NK-92 (cell line): ENCODE data around the gene SDK2.

Source experiments
- DNase-seq: peaks from one replicate; lab custom pipeline; 2025; ENCODE audit not compliant: unreplicated experiment; lab: John Stamatoyannopoulos, UW

The SDK2 gene

GRCh38 chr17:73288534-73289302 is 355.5 kb downstream of the SDK2 start:
- DNase-seq, result no peak

- DNase-seq, result no peak
These were observed 357.4 kb downstream of the SDK2 start for GRCh38 chr17:73286863-73287296.

- DNase-seq, result no peak
These were observed 358.1 kb downstream of the SDK2 start for GRCh38 chr17:73285916-73286862.

GRCh38 chr17:73285603-73285908 is 358.7 kb downstream of the SDK2 start:
- DNase-seq, result no peak

- DNase-seq, result no peak
These were observed 359.2 kb downstream of the SDK2 start for GRCh38 chr17:73284906-73285602.
